ENCODE measurements around the gene ARFGAP3. TPM values are rescaled to one million over a fixed set of nuclear protein-coding genes. Genes with fewer than 3 reads are reported as not detected.

Gene ARFGAP3
- total RNA-seq, 1 experiment from 2014 or later: 15.0 TPM

- no peak overlapping the region for H2BK5ac ChIP-seq (ENCODE audit: insufficient read length, low read length)
- no peak overlapping the region for H4K91ac ChIP-seq (ENCODE audit: insufficient read length, low read depth, low read length)
- no peak overlapping the region for H2AFZ ChIP-seq (ENCODE audit: low read length)
- H3K27me3 ChIP-seq (ENCODE audit: insufficient read depth, low read length): no peaks in the 10 kb centered on the region
- H4K5ac ChIP-seq (ENCODE audit: insufficient read length, low read depth, low read length): no peak overlapping the region
- no peak overlapping the region for H3K4me3 Mint-ChIP-seq
- no peak for DNase-seq
- H3K4ac ChIP-seq (ENCODE audit: low read depth, low read length): no peak overlapping the region
- H3K36me3 Mint-ChIP-seq (ENCODE audit: insufficient read depth in 1 of 3, low read depth in 3 of 3): no peaks in the 10 kb centered on the region
- H2BK12ac ChIP-seq (ENCODE audit: insufficient read length, low read depth, low read length): no peak overlapping the region
- H3K4me1 ChIP-seq (ENCODE audit: insufficient read depth, low read length): no peaks in the 10 kb centered on the region
- H3K9me3 ChIP-seq (ENCODE audit: control insufficient read depth, low read depth, low read length): no peaks in the 10 kb centered on the region
- no peak overlapping the region for H3K9ac ChIP-seq (ENCODE audit: extremely low read depth, insufficient read length, low read length)
- H3K27me3 Mint-ChIP-seq (ENCODE audit: low read depth): peaks cover 2% of the 10 kb centered on the region; the same call in 1 of the 2 replicates
- no peak overlapping the region for H3T11ph ChIP-seq (ENCODE audit: low read length)
- H3K18ac ChIP-seq (ENCODE audit: insufficient read length, low read depth, low read length): no peak overlapping the region
- no peak overlapping the region for H3K27ac Mint-ChIP-seq
- no peak overlapping the region for H3K56ac ChIP-seq (ENCODE audit: insufficient read length, low read depth, low read length)
- no peak overlapping the region for H2BK15ac ChIP-seq (ENCODE audit: low read depth, low read length)
- no peak overlapping the region for H3K23ac ChIP-seq (ENCODE audit: insufficient read length, low read depth, low read length)
- no CpG with 5 or more reads among the region's 15 CpGs for WGBS (ENCODE audit: extremely low coverage, insufficient read length, low lambda C conversion rate)
- no peak for TF ChIP-seq CTCF (conservative IDR thresholded peaks at IDR 0.05)
- H2AK5ac ChIP-seq (ENCODE audit: insufficient read length, low read length): no peak overlapping the region
- H3K4me2 ChIP-seq (ENCODE audit: insufficient read depth, insufficient read length, low read length): no peak overlapping the region
- H3K27ac ChIP-seq (ENCODE audit: insufficient read length, low read depth, low read length): no peak overlapping the region
- H4K8ac ChIP-seq (replicated peaks; ENCODE audit: insufficient read length, low read depth, low read length): no peak overlapping the region
- no peaks in the 10 kb centered on the region for H3K79me1 ChIP-seq (ENCODE audit: insufficient read depth, low read depth, low read length, poor library complexity, severe bottlenecking)
- H3K23me2 ChIP-seq (ENCODE audit: insufficient read length, low read depth, low read length, poor library complexity, severe bottlenecking): no peaks in the 10 kb centered on the region
- H4K20me1 ChIP-seq (ENCODE audit: control insufficient read depth, insufficient read depth, insufficient read length): no peaks in the 10 kb centered on the region
- H3K9me3 Mint-ChIP-seq: no peaks in the 10 kb centered on the region
- no peak overlapping the region for H2BK120ac ChIP-seq (ENCODE audit: low read depth, low read length, poor library complexity, severe bottlenecking)
- H3K4me1 Mint-ChIP-seq: peaks cover 9 to 18% of the 10 kb centered on the region in 2 experiments; a peak in 3 of 4 replicates
- no peak overlapping the region for H2BK20ac ChIP-seq (ENCODE audit: low read depth, low read length, poor library complexity, severe bottlenecking)
- H3K14ac ChIP-seq (ENCODE audit: insufficient read depth, low read length): no peak overlapping the region
- H3K79me2 ChIP-seq (ENCODE audit: insufficient read depth, low read length): no peaks in the 10 kb centered on the region
Observed at GRCh38 chr22:42770941-42771647, 86.0 kb downstream of the ARFGAP3 start.

Measured in H9 (cell line).